Ureter (tissue), 1 donor: ENCODE data around the gene PRODH2. TPM values are rescaled to one million over a fixed set of nuclear protein-coding genes. Genes with fewer than 3 reads are reported as not detected.
"Not testable (repeated sequence)": the region's sequence is repeated elsewhere in the genome, so short reads cannot be mapped to it uniquely, and the experiment has no call there.

Experiments used
- DNase-seq: peaks from one replicate; pipeline ENCODE4 v3.0.0-alpha.2; 2020; ENCODE audit warnings: low spot score
- total RNA-seq: library from RNA; stranded (reverse); gene quantifications from one replicate; pipeline ENCODE4 v1.2.4, GENCODE V29; 2023
- donor health status: DM: yes; HTN: yes; CAD: no.

Gene PRODH2
- total RNA-seq, 1 donor from 2014 or later: not detected

GRCh38 chr19:35781650-35782049, 31.0 kb downstream of the PRODH2 start:
- DNase-seq: no peak

- DNase-seq: no peak
Measured at GRCh38 chr19:35780717-35781116, 31.9 kb downstream of the PRODH2 start.

GRCh38 chr19:35780058-35780457, 32.6 kb downstream of the PRODH2 start:
- DNase-seq: no peak

- DNase-seq: no peak
Measured at GRCh38 chr19:35779033-35779432, 33.6 kb downstream of the PRODH2 start.

GRCh38 chr19:35777961-35778360, 34.7 kb downstream of the PRODH2 start:
- no peak for DNase-seq

GRCh38 chr19:35777086-35777841, 35.4 kb downstream of the PRODH2 start:
- DNase-seq: peak; percentile 34

GRCh38 chr19:35776102-35776788, 36.4 kb downstream of the PRODH2 start:
- no peak for DNase-seq

GRCh38 chr19:35775298-35776101, 37.1 kb downstream of the PRODH2 start, which contains the start of gene ARHGAP33:
TSS of gene ARHGAP33 (plus strand) at chr19:35775564. CDS start at chr19:35775659, 95 bp downstream.
- peak; percentile 98 for DNase-seq

- no peak for DNase-seq
Measured at GRCh38 chr19:35775046-35775297, 37.7 kb downstream of the PRODH2 start.

- no peak for DNase-seq
Measured at GRCh38 chr19:35774274-35775045, 38.2 kb downstream of the PRODH2 start.

GRCh38 chr19:35773020-35773806, 39.4 kb downstream of the PRODH2 start:
- no peak for DNase-seq

GRCh38 chr19:35772362-35772761, 40.3 kb downstream of the PRODH2 start:
- not testable (repeated sequence) for DNase-seq

- no peak for DNase-seq
Measured at GRCh38 chr19:35768082-35768421, 44.6 kb downstream of the PRODH2 start.

GRCh38 chr19:35767288-35768081, 45.2 kb downstream of the PRODH2 start:
- DNase-seq: no peak

GRCh38 chr19:35766571-35767104, 46.0 kb downstream of the PRODH2 start:
- no peak for DNase-seq

GRCh38 chr19:35764432-35765315, 48.0 kb downstream of the PRODH2 start:
- no peak for DNase-seq

GRCh38 chr19:35760711-35761349, 51.8 kb downstream of the PRODH2 start:
- DNase-seq: no peak

GRCh38 chr19:35759697-35760096, 52.9 kb downstream of the PRODH2 start:
- no peak for DNase-seq
